Epithelial cell of esophagus (primary cell): ENCODE results near the gene FAM170A.

ENCODE experiments used
- DNase-seq: peaks from one replicate; pipeline ENCODE4 v3.0.0; 2010; ENCODE audit warnings: low read depth
- H3K4me3 ChIP-seq: 2 replicates; pipeline ENCODE4 v1.5.1; 2011; ENCODE audit warnings: mild to moderate bottlenecking, low read length, control low read depth
- TF ChIP-seq, protein P1 (sequence below): IDR thresholded peaks from 2 replicates; pipeline ENCODE4 v1.5.1; 2011; ENCODE audit warnings: low read depth, mild to moderate bottlenecking, low read length, control low read depth, inconsistent platforms; ENCODE audit not compliant: insufficient read depth; ENCODE audit errors: missing control alignments

FAM170A gene

GRCh38 chr5:119626086-119626485, 3.3 kb upstream of the FAM170A start:
- H3K4me3 ChIP-seq, result no peak overlapping the region

DNA sequence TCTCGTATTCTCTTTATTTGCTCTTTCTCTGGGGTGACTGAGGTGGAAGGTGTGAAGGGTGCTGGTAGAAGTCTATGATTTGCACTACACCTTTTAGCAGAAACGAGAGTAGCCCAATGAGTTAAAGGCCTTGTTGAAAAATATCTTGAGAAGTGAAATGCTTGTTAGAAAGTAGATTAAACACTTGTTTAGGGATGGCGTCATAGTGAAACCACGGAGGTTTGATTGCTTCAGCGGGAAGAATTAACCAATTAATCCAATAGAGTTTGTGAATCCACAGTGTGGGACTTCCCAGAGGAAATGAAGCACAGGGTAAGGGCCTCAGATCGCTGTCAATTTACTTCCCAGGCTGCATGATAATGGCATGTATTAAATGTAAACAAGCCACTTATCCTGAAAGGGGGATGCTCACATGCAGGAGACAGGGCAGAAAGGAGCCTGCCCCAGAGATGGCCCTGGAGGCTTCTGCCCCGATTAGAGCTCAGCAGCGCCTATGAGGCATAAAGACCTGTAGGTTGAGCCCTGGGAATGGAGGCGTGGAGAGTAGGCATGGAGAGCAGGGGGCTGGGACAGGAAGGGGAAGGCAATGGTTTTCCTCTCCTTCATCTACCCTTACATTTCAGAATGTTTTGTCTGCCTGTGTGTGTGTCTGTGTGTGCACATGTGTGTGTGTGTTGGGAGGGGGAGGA, 1.5 kb downstream of the FAM170A start:
- no peak for DNase-seq
- H3K4me3 ChIP-seq, result no peak overlapping the region
- TF ChIP-seq, protein P1, sequence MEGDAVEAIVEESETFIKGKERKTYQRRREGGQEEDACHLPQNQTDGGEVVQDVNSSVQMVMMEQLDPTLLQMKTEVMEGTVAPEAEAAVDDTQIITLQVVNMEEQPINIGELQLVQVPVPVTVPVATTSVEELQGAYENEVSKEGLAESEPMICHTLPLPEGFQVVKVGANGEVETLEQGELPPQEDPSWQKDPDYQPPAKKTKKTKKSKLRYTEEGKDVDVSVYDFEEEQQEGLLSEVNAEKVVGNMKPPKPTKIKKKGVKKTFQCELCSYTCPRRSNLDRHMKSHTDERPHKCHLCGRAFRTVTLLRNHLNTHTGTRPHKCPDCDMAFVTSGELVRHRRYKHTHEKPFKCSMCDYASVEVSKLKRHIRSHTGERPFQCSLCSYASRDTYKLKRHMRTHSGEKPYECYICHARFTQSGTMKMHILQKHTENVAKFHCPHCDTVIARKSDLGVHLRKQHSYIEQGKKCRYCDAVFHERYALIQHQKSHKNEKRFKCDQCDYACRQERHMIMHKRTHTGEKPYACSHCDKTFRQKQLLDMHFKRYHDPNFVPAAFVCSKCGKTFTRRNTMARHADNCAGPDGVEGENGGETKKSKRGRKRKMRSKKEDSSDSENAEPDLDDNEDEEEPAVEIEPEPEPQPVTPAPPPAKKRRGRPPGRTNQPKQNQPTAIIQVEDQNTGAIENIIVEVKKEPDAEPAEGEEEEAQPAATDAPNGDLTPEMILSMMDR, result no peak

More at GRCh38 chr5:119626086-119626485, 3.3 kb upstream of the FAM170A start:
- no peak for DNase-seq
- TF ChIP-seq, protein P1, result no peak

DNA sequence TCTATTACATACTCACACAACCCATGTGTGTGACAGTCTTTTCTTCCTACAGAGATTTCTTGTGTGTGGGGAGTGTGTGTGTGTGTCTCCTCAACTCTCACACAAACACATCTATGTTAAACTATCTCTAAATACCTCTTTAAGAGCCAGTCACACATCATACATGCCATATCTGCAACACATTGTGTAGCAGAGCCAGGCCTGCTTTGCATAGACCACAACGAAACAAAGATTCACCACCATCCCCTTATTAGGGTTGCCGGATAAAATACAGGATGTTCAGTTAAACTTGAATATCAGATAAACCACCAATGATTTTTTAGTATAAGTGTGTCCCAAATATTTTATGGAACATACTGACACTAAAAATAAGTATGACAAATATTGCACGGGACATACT, 2.3 kb downstream of the FAM170A start:
- TF ChIP-seq, protein P1, result no peak
- no peak overlapping the region for H3K4me3 ChIP-seq
- no peak for DNase-seq

GRCh38 chr5:119651486-119651885, 22.1 kb downstream of the FAM170A start:
- DNase-seq, result no peak
- TF ChIP-seq, protein P1, result no peak
- no peak overlapping the region for H3K4me3 ChIP-seq

DNA sequence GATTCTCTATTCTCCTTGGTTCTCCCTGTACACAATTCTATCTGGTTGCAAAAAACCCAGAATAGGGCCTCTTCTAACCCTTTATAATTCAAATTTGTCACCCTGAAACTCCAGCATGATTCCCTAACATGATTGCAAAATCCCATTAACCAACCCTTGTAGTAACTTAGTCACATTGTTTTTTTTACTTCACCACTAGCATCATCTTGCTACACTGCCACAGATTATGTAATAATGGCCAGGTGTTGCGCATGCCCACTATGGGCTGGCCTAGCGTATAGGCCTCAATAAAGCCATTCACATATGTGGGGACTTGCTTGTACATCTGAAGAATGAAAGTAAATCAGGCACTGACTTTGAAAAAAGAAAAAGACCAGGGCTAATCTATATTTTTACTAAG, 25.7 kb downstream of the FAM170A start:
- no peak overlapping the region for H3K4me3 ChIP-seq
- peak; percentile 93 for DNase-seq
- TF ChIP-seq, protein P1, result no peak

DNA sequence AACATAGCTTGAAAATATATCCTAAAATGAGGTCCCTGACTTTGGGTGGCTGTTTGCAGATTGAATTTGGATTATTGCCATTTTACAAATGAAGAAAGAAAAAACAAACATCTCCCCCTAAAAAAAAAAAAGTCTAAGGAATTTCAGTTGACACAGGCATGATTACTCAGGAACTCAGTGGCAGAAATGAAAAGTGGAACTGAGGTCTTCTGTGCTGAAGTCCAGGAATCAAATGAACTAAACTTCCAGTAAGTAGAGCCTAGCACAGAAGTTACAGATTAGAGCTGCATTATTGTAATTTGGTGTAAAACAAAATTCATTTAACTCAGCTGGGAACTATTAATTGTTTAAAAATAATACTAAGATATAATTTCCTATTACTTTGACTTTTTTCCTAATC, 26.7 kb downstream of the FAM170A start:
- DNase-seq, result no peak
- TF ChIP-seq, protein P1, result no peak
- no peak overlapping the region for H3K4me3 ChIP-seq

GRCh38 chr5:119666542-119666941, 37.2 kb downstream of the FAM170A start:
- TF ChIP-seq, protein P1, result no peak
- no peak for DNase-seq
- H3K4me3 ChIP-seq, result no peak overlapping the region
